C1 segment of cervical spinal cord (tissue), 14 donors: Measurements from ENCODE around the gene MARK1.

ENCODE experiments used
- DNase-seq, 14 donors: peaks; one replicate each; lab custom pipeline; 2025; lab: John Stamatoyannopoulos, UW

MARK1 gene

DNA sequence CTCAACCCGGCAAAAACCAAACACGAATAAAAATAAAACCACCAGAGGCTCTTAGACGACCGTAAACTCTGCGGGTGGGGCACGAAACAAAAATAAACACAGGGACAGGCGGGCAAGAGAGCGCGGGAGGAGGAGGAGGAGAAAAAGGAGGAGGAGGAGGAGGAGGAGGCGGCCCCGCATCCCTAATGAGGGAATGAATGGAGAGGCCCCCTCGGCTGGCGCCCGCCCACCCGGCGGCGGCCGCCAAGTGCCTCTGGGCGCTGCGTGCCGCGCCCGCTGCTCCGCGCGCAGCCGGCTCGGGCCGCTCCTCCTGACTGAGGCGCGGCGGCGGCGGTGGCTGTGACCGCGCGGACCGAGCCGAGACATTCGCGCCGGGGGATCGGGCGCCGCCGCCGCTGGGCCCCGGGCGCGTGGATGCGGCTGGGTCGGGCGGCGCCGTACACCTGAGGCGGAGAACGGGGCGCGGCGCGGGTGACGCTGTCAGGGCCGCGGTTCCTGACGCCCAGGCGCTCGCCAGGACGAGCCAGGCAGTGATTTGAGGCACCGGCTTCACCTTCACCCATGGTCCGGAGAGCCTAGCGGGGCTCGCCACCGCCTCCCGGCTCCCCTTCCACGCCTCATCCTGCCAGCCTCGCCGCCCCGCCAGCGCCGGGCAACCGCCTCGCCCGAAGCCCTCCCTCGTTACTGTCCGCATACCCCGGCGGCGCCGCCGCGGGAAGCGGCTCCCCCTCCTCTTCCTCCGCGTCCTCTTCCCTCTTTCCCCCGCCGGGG lies at the start of gene MARK1:
MARK1 (plus strand) TSS at position 229 of the 771 bp plus-strand sequence. CDS start 687 bp downstream, outside the sequence.
- peak in 11 of 14 donors; percentile 33 to 86 (median 59) for DNase-seq

DNA sequence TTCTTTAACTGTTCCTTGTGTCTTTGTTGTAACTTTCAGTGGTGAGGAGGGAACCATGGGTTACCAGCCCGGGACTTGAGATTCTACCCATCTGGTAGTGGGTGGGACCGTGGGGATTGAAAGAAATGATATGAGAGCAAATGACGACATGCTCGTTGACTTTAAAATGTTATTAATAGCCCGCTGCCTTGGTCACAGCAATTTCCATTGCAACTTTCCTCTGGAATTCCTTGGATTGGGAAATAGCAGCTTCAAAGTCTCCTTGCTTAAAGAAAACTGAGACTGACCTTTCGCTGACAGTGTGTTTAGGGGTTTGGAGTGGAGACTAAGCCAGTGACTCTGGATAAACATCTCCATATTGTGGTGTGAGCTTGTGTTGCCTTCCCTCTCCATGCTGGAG lies 44.2 kb upstream of the MARK1 start:
- DNase-seq = no peak

DNA sequence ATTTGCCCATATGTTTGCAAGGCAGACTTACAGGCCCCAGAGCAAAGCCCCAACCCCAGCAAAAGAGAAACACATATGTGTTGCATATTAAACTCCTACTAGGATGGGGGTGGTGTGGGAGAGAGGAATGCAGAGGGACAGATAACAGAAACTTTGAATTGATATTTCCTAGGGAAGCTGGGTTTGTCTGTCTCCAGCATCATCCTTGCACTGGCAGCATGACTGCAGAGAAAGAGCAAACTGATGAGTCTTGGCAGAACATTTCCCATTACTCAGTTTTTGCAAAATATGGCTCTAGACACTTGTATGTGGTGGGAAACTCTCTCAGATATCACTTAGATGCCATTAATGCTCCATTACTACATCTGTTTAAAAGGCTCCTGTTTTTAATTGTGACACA lies 43.8 kb upstream of the MARK1 start:
- DNase-seq = no peak

DNA sequence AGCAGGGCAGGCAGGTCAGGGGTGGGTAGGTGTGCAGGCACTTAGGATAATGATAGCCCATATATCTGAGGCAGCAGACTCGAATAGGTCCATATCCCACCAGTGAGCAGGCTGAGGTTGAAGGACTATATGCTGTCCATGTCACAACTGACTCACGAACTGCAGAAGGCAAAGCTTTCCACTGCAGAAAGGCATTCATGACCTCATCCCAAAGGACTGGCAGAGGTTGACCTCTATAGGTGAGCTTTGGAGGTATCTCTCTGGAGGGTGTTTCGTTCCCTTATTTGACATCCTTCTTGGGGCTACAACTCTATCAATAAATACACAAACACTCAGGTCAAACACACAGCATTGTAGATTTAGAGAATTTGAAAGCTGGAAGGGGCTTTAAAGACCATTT lies 42.8 kb upstream of the MARK1 start:
- no peak for DNase-seq

DNA sequence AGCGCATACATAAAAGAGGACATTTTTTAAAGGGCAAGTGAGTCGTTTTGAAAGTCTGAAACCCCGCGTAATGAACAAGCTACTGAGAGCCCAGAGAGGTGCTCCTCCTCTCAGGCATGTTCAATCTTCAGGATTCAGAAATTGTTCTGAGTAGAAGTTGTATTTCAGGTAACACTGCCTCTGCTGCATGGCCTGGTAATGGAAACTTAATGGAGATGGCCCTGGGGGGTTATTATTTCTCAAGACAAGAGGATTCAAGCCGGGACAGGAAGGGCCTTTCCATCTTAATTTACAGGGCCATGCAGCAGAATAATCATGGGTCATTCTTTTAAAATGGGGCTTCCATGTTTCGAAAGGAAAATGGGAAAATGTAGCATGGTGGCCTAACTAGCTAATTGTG lies 42.1 kb upstream of the MARK1 start:
- DNase-seq = no peak

DNA sequence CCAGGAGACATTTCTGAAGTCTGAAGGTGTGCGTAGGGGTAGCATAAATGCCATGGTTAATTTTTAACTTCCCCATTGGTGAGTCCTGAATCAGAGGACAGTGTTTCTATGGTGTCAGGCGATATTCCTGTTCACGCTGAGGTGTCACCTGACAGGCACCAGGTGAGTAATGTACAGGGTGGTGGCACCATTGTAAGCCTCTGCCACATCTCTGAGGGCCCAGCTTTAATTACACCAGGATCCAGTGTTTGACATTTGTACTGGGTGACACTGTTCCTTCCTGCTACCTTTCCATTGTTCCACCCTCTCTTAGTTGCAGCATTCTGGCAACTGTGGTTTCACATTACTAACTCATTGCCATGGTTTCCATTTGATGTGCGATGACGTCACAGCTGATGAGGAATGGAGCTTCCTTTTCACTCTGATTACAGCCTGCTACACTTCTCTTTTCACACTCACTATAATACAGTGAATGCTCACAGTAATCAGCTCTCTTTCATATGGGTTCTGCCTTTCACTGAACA lies 40.6 kb upstream of the MARK1 start:
- no peak for DNase-seq

DNA sequence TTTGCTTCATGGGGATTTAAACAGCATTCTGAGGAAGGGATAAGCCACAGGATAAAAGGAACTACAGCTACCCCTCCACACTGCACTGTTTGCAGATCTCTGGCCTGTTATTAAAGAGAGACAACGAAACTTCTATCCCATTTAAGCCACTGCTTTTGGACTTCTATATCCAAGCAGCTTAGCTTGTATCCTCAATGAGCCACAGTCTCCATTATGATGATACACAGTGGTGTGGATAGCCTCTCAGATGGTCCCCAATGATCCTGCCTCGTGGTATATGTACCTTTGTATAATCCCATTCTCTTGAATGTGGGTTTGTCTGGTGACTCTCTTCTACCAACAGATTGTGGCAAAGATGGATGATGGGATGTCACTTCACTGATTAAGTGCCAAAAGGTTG lies 36.0 kb upstream of the MARK1 start:
- no peak for DNase-seq

DNA sequence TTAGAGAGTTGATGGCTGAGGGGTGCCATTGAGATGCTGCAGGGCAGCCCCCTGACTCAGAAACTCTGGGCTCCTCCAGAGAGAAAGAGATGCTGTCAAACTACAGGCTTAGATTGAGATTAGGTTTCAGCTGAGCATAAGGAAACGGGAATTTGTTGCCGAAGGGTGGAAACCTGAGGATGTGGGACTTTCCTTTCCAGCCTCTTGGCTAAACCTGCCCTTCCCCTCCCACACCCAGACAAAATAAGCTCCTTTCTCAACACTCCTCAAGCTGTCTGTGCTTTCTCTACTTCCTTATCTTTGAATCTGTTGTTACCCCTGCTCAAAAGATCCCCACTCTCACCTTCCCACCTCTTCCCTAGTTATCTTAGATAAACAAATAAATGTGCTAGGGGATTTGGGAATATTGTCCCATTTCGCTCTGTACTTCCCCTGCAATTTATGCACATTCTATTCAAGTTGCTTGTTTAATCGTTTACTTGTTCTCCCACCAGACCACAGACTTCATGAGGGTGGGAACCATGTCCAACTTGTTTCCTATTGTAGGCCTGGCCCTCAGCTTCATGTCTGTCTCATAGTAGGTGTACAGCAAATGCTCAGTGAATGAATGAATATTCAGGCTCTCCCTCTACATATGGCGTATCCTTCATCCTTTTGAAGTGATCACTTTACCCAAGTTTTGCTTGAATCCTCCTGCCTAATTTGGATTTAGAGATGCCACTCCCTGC lies 30.6 kb upstream of the MARK1 start:
- no peak for DNase-seq

DNA sequence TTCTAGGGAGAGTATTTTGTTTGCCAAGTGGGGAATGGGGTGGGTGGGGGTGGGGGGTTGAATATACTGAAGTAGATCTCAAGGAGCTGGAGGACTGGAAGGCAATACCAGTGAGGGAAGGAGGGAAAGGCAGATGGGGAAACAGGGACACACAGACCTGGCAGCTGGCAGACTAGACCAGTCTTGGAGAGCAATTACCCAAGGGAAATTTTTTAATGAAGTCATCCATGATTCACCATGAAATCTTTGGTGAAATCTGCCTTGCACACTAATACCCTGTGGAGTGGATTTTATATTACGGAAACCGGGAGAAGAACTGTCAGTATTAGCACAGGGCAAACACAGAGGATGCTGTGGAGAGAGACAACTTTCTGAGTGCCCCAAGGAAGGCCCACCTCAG lies 29.7 kb upstream of the MARK1 start:
- no peak for DNase-seq

DNA sequence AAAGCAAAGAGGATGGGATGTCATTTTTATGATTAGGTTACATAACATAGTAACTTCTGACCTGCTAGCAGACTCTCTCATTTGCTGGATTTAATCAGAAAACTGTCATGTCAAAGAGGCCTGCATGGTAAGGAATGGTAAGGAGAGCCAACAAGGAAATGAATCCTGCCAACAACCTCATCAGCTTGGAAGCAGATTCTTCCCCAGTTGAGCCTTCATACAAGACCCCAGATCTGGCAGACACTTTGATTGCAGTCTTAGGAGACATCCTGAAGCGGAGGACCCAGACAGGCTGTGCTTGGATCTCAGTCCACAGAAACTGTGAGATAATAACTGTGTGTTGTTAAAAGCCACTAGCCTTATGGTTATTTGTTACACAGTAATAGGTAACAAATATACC lies 27.6 kb upstream of the MARK1 start:
- DNase-seq = no peak

DNA sequence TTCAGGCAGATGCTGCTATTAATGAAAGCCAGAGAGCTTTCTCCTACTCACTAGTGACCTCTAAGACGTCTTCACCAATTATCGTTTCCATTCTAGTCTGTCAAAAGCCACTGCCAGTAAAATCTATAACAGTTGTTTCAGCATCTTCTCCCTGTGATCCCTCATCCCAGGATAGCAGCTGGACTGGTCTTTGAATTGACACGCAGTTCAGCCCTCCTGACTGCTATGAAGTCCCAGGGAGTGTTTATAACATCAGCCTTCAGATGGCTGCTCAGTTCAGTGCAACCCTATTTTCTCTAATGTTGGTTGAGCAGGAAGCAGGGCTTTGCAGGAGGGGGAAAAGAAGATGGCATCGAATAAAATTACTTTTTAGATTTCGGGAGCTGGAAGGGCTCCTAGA lies 23.6 kb upstream of the MARK1 start:
- DNase-seq = no peak

DNA sequence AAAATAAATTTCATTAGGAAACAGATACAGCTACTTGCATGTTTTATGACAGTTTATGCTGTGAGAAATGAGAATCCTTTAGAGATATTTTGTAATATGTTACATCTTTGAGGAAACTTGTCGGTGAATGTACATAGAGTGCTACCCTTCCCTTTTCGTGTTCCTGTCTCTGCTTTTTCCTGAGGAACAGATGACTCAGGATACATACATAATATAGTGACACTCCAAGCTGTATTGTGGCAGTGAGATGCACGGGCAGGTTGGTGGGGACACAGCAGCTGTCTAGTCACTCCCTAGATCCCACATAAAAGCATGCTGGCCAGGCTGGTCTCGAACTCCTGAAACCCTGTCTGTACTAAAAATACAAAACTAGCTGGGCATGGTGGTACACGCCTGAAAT lies 20.9 kb upstream of the MARK1 start:
- no peak for DNase-seq

DNA sequence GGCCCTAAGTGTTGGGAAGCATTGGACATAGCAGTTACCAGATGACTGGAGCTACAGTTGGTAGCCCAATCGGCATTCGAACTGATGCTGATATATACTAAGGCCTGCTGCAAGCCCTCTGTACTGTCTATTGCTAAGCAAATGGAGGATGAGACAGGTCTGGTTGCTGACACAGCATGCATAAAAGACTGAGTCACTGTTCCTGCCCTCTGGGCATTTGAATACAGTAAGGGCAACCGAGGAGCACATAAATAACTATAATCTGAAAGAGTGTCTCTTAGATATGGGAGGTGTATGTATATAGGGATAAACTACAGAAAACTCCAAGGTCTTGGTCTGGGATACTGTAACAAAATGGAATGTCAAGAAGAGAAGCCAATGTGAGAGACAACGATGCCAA lies 16.8 kb upstream of the MARK1 start:
- no peak for DNase-seq

DNA sequence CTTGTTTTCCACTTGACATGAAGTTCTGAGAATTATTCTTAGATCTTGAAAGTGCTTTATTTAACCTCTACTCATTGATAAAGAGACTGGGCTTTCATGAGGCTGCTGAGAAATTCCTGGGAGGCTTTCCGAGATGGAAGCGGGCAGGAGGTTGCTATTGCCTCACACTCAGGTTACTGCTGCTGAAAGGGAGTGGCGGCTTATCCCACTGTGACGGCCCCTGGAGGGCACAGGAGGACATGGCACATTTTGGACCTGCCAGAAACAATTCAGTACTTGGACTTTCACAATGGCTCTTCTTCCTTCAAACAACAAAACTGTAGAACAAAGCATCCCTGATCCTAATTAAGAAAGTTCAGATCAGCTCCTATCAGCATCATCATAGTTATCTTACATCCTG lies 16.2 kb upstream of the MARK1 start:
- DNase-seq = no peak

DNA sequence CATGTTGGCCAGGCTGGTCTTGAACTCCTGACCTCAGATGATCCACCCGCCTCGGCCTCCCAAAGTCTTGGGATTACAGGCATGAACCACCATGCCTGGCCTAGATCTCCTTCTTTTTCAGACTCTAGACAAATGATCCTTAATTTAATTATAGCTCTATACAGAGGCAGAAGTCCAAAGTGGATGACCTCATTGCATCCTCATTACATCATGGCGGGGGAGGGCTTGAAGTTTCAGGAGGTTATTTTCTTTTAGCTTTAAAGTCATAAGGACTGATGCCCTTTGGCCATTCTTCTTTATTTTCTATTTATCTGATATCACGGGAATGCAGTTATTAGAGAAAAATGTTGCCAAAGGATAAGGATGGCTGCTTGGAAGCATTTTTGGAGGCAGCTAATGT lies 14.1 kb upstream of the MARK1 start:
- no peak for DNase-seq

DNA sequence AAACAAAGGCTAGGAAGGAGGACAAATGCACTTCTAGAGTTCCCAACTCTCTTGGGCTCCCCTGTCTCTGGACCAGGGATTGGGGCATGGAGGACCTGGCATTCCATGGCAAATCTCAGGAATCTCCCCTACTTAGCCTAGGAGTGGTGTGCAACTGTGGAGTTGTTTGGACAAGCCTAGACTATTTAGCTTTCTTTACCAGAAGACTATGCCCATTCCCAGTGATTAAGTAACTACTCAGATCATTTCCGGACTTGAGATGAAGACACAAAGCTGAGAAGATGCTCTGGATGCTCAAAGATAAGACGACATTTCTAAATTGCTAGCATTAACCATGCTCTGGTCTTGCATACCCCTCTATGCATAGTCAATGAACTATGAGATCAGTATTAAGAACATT lies 13.7 kb upstream of the MARK1 start:
- DNase-seq = no peak

DNA sequence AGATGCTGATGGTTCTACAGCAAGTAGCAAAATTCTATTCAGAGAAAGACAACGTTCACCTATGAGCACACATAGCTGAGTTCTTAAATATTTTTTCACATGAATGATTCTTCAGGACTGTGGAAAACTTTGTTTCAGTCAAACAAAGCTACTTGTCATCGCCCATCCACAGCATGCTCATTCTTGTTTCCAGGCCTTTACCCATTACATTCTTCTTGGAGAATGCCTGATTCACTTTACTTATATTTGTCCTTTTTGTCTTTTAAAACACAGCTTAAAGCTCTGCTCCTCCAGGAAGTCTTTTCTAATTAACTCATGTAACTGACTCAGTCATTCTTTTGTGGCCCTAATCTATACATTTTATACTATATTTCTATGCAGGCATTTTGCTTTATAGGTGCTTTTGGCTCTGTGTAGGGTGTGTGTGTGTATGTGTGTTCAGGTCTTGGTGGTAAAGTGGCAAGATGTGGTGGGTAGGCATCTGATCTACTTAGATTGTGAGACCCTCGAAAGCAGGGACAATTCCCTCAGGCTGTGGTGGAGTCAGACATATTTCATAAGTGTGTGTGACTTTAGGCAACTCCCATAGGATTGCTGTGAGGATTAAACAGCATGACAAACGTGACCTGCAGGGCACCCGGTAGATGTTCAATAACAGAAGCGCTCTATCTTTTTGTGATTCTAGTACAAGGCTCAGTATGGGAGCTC lies 11.8 kb upstream of the MARK1 start:
- DNase-seq = no peak

DNA sequence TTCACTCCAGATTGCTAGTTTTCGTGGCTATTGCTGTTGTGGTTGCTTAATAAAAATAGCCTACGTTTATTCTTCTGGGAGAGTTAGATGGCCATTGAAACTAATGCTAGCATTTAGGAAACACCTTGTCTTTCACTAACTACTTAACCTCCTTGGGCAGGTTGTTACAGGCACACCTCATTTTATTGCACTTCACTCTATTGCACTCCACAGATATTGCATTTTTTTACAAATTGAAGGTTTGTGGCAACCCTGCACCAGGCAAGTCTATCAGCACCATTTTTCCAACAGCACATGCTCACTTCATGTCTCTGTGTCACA lies 11.3 kb upstream of the MARK1 start:
- no peak for DNase-seq

DNA sequence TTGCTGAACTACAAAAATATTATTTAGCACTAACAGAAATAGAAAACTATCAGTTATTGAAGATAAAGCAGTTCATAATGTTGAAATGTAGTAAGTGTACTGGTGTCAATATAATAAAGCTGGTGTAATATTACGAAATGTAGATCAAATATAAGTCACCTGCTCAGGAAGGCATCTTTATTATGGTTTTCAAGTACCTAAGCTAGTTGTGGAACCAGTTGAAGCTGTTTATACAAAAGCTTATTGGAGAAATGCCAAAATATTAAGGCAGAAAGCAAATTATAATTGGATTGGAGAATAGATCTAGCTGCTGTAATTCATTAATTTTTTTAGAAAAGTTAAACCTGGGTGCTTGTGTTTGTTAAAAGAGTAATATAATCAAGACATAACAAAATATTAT lies 6.2 kb upstream of the MARK1 start:
- no peak for DNase-seq

DNA sequence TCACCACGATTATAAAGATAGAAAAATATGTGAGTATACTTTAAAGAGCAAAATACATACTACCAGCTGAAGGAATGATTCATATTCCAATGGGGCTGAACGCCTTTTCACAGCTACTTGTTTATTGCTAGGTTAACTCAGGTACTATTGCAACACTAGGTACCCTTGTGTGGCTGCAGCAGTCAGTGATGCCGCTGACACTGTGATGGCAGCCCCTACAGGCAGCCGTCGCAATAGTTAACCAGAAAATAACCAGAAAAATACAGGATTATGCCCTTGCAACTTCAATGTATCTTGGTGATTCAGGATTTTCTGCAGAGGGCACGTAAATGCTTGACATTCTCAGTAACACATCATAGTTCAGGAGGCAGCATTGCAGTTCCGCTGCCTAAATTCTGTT lies 1.6 kb upstream of the MARK1 start:
- DNase-seq = no peak

DNA sequence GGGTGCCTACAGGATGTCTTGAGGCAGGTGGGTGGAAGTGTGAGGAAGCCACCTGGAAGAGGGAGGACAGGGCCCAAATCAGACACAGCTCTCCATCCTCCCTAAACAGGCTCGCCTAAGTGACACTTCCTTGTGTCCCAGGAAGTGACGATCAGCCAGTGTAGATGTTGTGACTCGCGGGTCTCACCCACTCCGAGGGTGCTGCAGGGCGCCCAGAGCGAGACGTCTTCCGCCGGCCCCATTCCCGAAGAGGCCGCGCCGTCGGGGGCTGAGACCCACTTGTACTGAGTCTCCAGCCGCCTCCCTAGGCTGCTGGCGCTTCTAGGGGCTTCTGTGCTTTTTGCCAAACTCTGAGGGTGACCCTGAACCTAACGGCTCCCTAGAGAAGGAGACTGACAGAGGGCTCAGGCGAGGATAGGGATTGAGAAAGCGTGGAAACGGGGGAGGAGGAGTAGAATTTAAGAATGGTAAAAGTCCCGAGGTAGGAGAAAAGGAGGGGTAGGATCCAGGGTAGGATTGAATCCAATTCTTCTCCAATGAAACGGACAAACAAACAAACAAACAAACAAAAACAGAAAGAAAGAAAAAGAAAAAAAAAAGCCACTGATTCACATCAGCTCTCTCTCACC lies 543 bp upstream of the MARK1 start:
- DNase-seq = peak in 12 of 14 donors; percentile 28 to 80 (median 48)
